ENCODE measurements around the gene BICC1. TPM values are rescaled to one million over a fixed set of nuclear protein-coding genes. Genes with fewer than 3 reads are reported as not detected.

Gene BICC1
- total and polyA plus RNA-seq, 2 donors (not counting 1 experiment from before 2014, with no cell fraction given), result 22.6 to 64.7 TPM

- Histone ChIP-seq H2AFZ (ENCODE audit: low read length) (no peak overlapping the region), H3K79me2 (ENCODE audit: control insufficient read depth, insufficient read depth, low read length) (no peaks in the 10 kb centered on the region), H3K27ac (ENCODE audit: insufficient read depth, low read length) (peak overlapping the region; percentile 52)
Observed at GRCh38 chr10:58755677-58756076, 243.0 kb downstream of the BICC1 start.

GRCh38 chr10:58756130-58756719, 243.6 kb downstream of the BICC1 start:
- no peaks in the 10 kb centered on the region for H3K36me3 ChIP-seq (ENCODE audit: control insufficient read depth, insufficient read depth, low read length)
- no peaks in the 10 kb centered on the region for H3K9me3 ChIP-seq (ENCODE audit: control insufficient read depth, insufficient read depth, low read depth, low read length)
- peaks cover 14% of the 10 kb centered on the region for H3K4me1 ChIP-seq (ENCODE audit: control insufficient read depth, extremely low read depth, insufficient read depth, low read length)
- no peak overlapping the region for H2AFZ ChIP-seq (ENCODE audit: low read length)
- peak overlapping the region; percentile 52 for H3K27ac ChIP-seq (ENCODE audit: insufficient read depth, low read length)
- no peaks in the 10 kb centered on the region for H3K79me2 ChIP-seq (ENCODE audit: control insufficient read depth, insufficient read depth, low read length)
- no peak overlapping the region for H3K9ac ChIP-seq (ENCODE audit: insufficient read depth, low read length)
- H3K4me3 ChIP-seq (replicated peaks in 1 of 4; ENCODE audit: control extremely low read depth in 1 of 4, insufficient read depth in 1 of 4, low read depth in 3 of 4, low read length in 4 of 4), result peak overlapping the region; percentile 32 to 45 (median 38)
- no peaks in the 10 kb centered on the region for H3K27me3 ChIP-seq (ENCODE audit: control insufficient read depth, insufficient read depth, low read length)
- no peaks in the 10 kb centered on the region for H4K20me1 ChIP-seq (ENCODE audit: control insufficient read depth, extremely low read depth, insufficient read depth, low read length)
- peak overlapping the region; percentile 87 for H3K4me2 ChIP-seq (ENCODE audit: extremely low read depth, insufficient read depth, low read length)
- DNase-seq (ENCODE audit: low read depth in 2 of 2), result peak; percentile 45 to 85
- TF ChIP-seq EZH2 (IDR thresholded peaks at IDR 0.05; ENCODE audit: low read length, missing control alignments), result no peak
- no peak for TF ChIP-seq CTCF (conservative IDR thresholded peaks at IDR 0.05 in 1 of 2, IDR thresholded peaks at IDR 0.05 in 1 of 2; ENCODE audit: low read depth in 1 of 2, low read length in 2 of 2)

More at GRCh38 chr10:58755677-58756076, 243.0 kb downstream of the BICC1 start:
- peak overlapping the region; percentile 87 for H3K4me2 ChIP-seq (ENCODE audit: extremely low read depth, insufficient read depth, low read length)
- no peaks in the 10 kb centered on the region for H3K9me3 ChIP-seq (ENCODE audit: control insufficient read depth, insufficient read depth, low read depth, low read length)
- peak overlapping the region; percentile 32 to 45 (median 38) for H3K4me3 ChIP-seq (replicated peaks in 1 of 4; ENCODE audit: control extremely low read depth in 1 of 4, insufficient read depth in 1 of 4, low read depth in 3 of 4, low read length in 4 of 4)
- H4K20me1 ChIP-seq (ENCODE audit: control insufficient read depth, extremely low read depth, insufficient read depth, low read length), result no peaks in the 10 kb centered on the region
- H3K36me3 ChIP-seq (ENCODE audit: control insufficient read depth, insufficient read depth, low read length), result no peaks in the 10 kb centered on the region
- peak; percentile 33 to 92 for DNase-seq (ENCODE audit: low read depth in 2 of 2)
- no peak for TF ChIP-seq CTCF (conservative IDR thresholded peaks at IDR 0.05 in 1 of 2, IDR thresholded peaks at IDR 0.05 in 1 of 2; ENCODE audit: low read depth in 1 of 2, low read length in 2 of 2)
- no peak for TF ChIP-seq EZH2 (IDR thresholded peaks at IDR 0.05; ENCODE audit: low read length, missing control alignments)
- H3K27me3 ChIP-seq (ENCODE audit: control insufficient read depth, insufficient read depth, low read length), result no peaks in the 10 kb centered on the region
- no peak overlapping the region for H3K9ac ChIP-seq (ENCODE audit: insufficient read depth, low read length)
- H3K4me1 ChIP-seq (ENCODE audit: control insufficient read depth, extremely low read depth, insufficient read depth, low read length), result peaks cover 14% of the 10 kb centered on the region

- H3K36me3 ChIP-seq (ENCODE audit: control insufficient read depth, insufficient read depth, low read length), result no peaks in the 10 kb centered on the region
- peak in 1 of 2 donors; percentile 38 for DNase-seq (ENCODE audit: low read depth in 2 of 2)
- H2AFZ ChIP-seq (ENCODE audit: low read length), result no peak overlapping the region
- H3K4me1 ChIP-seq (ENCODE audit: control insufficient read depth, extremely low read depth, insufficient read depth, low read length), result peaks cover 14% of the 10 kb centered on the region
- TF ChIP-seq EZH2 (IDR thresholded peaks at IDR 0.05; ENCODE audit: low read length, missing control alignments), result no peak
- TF ChIP-seq CTCF (conservative IDR thresholded peaks at IDR 0.05 in 1 of 2, IDR thresholded peaks at IDR 0.05 in 1 of 2; ENCODE audit: low read depth in 1 of 2, low read length in 2 of 2), result no peak
- H3K9me3 ChIP-seq (ENCODE audit: control insufficient read depth, insufficient read depth, low read depth, low read length), result no peaks in the 10 kb centered on the region
- no peaks in the 10 kb centered on the region for H4K20me1 ChIP-seq (ENCODE audit: control insufficient read depth, extremely low read depth, insufficient read depth, low read length)
- H3K4me2 ChIP-seq (ENCODE audit: extremely low read depth, insufficient read depth, low read length), result no peak overlapping the region
- no peak overlapping the region for H3K4me3 ChIP-seq (replicated peaks in 1 of 4; ENCODE audit: control extremely low read depth in 1 of 4, insufficient read depth in 1 of 4, low read depth in 3 of 4, low read length in 4 of 4)
- H3K27ac ChIP-seq (ENCODE audit: insufficient read depth, low read length), result no peak overlapping the region
- no peak overlapping the region for H3K9ac ChIP-seq (ENCODE audit: insufficient read depth, low read length)
- no peaks in the 10 kb centered on the region for H3K27me3 ChIP-seq (ENCODE audit: control insufficient read depth, insufficient read depth, low read length)
- no peaks in the 10 kb centered on the region for H3K79me2 ChIP-seq (ENCODE audit: control insufficient read depth, insufficient read depth, low read length)
Observed at GRCh38 chr10:58757352-58758065, 244.8 kb downstream of the BICC1 start.
